Body of pancreas (tissue), 4 donors: ENCODE data around the gene USB1.

Experiments
- CTCF ChIP-seq, 7 experiments: fragments of 450-650 bp in 4 of 7; fragments of 200-600 bp in 3 of 7; sonication (generic) in 3 of 7; IDR thresholded peaks; one replicate each; pipeline ENCODE4 v1.5.1; 2016 to 2019; ENCODE audit warnings: antibody characterized with exemption in 7 of 7
- POLR2A ChIP-seq, 3 donors: fragments of 450-650 bp; IDR thresholded peaks; one replicate each; pipeline ENCODE4 v1.6.1; 2016; ENCODE audit warnings: antibody characterized with exemption in 3 of 3, mild to moderate bottlenecking in 2 of 3

- no peak for TF ChIP-seq CTCF (IDR thresholded peaks at IDR 0.05)
- TF ChIP-seq POLR2A (IDR thresholded peaks at IDR 0.05) = no peak
Measured at GRCh38 chr16:58030136-58030840, 29.1 kb downstream of the USB1 start.
